Activated naive CD4-positive, alpha-beta T cell treated with anti-CD3 and anti-CD28 coated beads, Interleukin-2, amount 50 U/mL, for 24 hours (primary cell): ENCODE results near the gene AMIGO2.

Experiments
- H3K27ac Mint-ChIP-seq: one replicate; pipeline ENCODE4 v1.8.0; 2021; ENCODE audit warnings: mild to moderate bottlenecking, mixed read lengths
- H3K27me3 Mint-ChIP-seq: one replicate; pipeline ENCODE4 v1.8.0; 2021; ENCODE audit warnings: mixed read lengths
- H3K36me3 Mint-ChIP-seq: one replicate; pipeline ENCODE4 v1.8.0; 2021; ENCODE audit warnings: mixed read lengths
- H3K4me1 Mint-ChIP-seq: one replicate; pipeline ENCODE4 v1.8.0; 2021; ENCODE audit warnings: mixed read lengths
- H3K4me3 Mint-ChIP-seq: one replicate; pipeline ENCODE4 v1.8.0; 2021; ENCODE audit warnings: mild to moderate bottlenecking, mixed read lengths
- H3K9me3 Mint-ChIP-seq: one replicate; pipeline ENCODE4 v1.8.0; 2021; ENCODE audit warnings: mixed read lengths

The AMIGO2 gene

DNA sequence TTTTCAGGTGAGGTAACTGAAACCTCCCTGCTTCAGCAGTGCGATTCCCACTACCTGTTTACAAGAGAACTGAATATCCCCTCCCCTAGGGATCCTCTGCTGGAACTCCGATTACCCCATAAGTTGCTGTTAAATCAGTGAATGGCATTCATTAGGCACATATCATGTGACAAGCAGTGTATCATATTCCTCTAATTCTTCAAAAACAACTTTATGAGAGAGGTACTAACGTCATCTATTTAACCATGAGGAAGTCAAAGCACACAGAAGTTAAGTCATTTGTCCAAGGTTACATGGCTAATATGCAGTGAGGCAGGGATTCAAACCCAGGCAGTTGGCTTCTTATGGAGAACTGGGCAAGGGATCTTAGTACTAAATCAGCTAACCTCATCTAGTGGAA, 44.3 kb downstream of the AMIGO2 start:
- Mint-ChIP-seq H3K36me3 (no peaks in the 10 kb centered on the region), H3K4me1 (peaks cover 46% of the 10 kb centered on the region), H3K27me3 (no peaks in the 10 kb centered on the region), H3K4me3 (no peak overlapping the region), H3K27ac (no peak overlapping the region), H3K9me3 (no peaks in the 10 kb centered on the region)

- H3K27me3 Mint-ChIP-seq, result no peaks in the 10 kb centered on the region
- no peaks in the 10 kb centered on the region for H3K36me3 Mint-ChIP-seq
- no peak overlapping the region for H3K4me3 Mint-ChIP-seq
- H3K4me1 Mint-ChIP-seq, result peaks cover 51% of the 10 kb centered on the region
- no peaks in the 10 kb centered on the region for H3K9me3 Mint-ChIP-seq
- no peak overlapping the region for H3K27ac Mint-ChIP-seq
Observed at GRCh38 chr12:47034661-47035060, 45.1 kb downstream of the AMIGO2 start.

DNA sequence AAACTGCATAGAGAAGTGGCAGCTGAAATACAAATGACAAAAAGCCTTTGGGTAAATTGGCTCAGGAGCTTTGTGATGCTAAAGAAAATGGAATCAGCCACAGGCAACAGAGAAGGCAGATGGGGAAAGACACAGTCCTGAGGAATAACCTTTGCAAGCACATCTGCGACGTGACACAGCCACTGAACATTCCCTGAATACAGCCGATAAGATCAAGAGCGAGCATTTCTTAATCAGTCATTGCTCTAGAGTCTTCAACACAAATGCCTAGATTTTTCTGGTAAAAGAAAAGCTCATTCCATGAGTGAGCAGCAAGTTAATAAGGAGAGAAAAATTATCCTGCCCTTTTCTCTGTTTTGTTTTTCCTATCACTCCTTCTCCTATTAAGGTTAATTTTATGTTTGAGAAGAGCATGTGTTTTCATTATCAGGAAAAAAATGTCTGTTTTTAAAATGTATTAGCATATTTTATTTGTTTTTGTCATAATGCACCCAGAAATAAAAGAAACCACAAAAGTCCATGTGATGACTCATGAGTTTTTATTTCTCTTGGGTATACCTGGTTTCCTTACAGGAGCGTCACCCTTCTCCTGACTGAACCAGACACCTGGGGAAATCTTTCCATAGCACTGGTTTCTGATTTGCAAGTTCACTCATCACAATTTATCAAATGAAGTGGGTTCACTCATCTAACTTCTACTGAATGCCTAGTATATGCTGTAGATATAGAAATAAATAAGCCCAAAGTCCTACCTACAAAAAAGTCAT, 45.8 kb downstream of the AMIGO2 start:
- H3K9me3 Mint-ChIP-seq, result no peaks in the 10 kb centered on the region
- no peak overlapping the region for H3K4me3 Mint-ChIP-seq
- no peaks in the 10 kb centered on the region for H3K27me3 Mint-ChIP-seq
- H3K36me3 Mint-ChIP-seq, result no peaks in the 10 kb centered on the region
- peak overlapping the region; percentile 75 for H3K27ac Mint-ChIP-seq
- H3K4me1 Mint-ChIP-seq, result peaks cover 52% of the 10 kb centered on the region

GRCh38 chr12:47033081-47033480, 46.7 kb downstream of the AMIGO2 start:
- Mint-ChIP-seq H3K9me3 (no peaks in the 10 kb centered on the region), H3K4me1 (peaks cover 47% of the 10 kb centered on the region), H3K4me3 (peak overlapping the region; percentile 53), H3K27ac (peak overlapping the region; percentile 85), H3K36me3 (no peaks in the 10 kb centered on the region), H3K27me3 (no peaks in the 10 kb centered on the region)

- Mint-ChIP-seq H3K4me1 (peaks cover 46% of the 10 kb centered on the region), H3K4me3 (peak overlapping the region; percentile 0), H3K9me3 (no peaks in the 10 kb centered on the region), H3K27ac (peak overlapping the region; percentile 6), H3K27me3 (no peaks in the 10 kb centered on the region), H3K36me3 (no peaks in the 10 kb centered on the region)
Observed at GRCh38 chr12:47032644-47033043, 47.1 kb downstream of the AMIGO2 start.

DNA sequence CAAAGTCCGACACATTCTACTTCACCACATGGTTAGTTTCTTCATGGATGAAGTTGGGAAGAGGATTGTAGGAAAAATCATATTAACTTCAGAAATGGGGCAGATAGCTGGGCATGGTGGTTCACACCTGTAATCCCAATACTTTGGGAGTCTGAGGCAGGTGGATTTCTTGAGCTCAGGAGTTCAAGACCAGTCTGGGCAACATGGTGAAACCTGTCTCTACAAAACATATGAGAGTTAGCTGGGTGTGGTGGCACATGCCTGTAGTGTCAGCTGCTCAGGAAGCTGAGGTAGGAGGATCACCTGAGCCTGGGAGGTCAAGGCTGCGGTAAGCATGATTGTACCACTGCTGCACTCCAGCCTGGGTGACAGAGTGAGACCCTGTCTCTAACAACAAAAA, 49.9 kb downstream of the AMIGO2 start:
- Mint-ChIP-seq H3K4me3 (no peak overlapping the region), H3K27me3 (peaks cover 1% of the 10 kb centered on the region), H3K36me3 (no peaks in the 10 kb centered on the region), H3K9me3 (no peaks in the 10 kb centered on the region), H3K4me1 (peaks cover 36% of the 10 kb centered on the region), H3K27ac (no peak overlapping the region)

DNA sequence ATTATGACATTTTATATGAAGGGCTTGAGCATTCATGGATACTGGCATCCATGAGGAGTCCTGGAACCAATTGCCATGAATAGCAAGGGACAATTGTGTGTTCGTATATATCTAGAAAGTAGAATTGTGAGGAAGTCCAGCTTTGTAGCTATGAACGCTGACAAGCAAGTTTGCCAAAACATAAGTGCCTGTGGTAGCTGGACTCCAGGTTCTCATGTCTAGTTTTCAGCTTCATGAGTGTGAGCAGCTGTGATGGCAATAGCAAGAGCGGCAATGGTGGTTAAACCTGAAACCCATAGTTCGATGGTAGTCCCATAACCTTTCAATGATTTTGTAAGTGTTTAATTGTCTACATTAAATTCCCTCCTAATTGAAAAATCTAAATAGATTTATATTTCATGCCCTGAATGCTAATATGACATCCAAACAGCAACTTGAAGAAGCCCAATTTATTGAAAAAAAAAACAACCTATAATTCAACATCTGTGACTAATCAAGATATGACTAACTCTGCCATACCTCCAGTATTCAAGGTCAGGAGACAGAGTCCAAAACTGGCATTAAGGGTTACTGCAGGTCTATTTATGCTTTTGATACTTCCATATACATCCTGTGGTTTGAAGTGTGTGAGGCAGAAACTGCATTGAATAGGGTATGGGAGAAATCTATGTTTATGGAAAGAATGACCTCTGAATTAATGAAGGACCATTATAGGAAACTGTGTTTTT, 50.6 kb downstream of the AMIGO2 start:
- Mint-ChIP-seq H3K27ac (no peak overlapping the region), H3K4me3 (no peak overlapping the region), H3K9me3 (no peaks in the 10 kb centered on the region), H3K27me3 (peaks cover 1% of the 10 kb centered on the region), H3K4me1 (peaks cover 29% of the 10 kb centered on the region), H3K36me3 (no peaks in the 10 kb centered on the region)

GRCh38 chr12:47028186-47028585, 51.6 kb downstream of the AMIGO2 start:
- H3K4me3 Mint-ChIP-seq, result no peak overlapping the region
- H3K36me3 Mint-ChIP-seq, result no peaks in the 10 kb centered on the region
- no peak overlapping the region for H3K27ac Mint-ChIP-seq
- H3K4me1 Mint-ChIP-seq, result peaks cover 19% of the 10 kb centered on the region
- peaks cover 1% of the 10 kb centered on the region for H3K27me3 Mint-ChIP-seq
- no peaks in the 10 kb centered on the region for H3K9me3 Mint-ChIP-seq
